OCI-LY7 (cell line): ENCODE data around the gene PCBD2.

Experiments
- CTCF ChIP-seq: fragments of 200-600 bp; sonication (generic); conservative IDR thresholded peaks from 2 replicates; pipeline ENCODE4 v1.5.1; 2014; ENCODE audit warnings: mild to moderate bottlenecking, antibody characterized with exemption, low read length, moderate library complexity, mixed read lengths
- EZH2phosphoT487 ChIP-seq: fragments of 200-600 bp; sonication (generic); IDR thresholded peaks from 2 replicates; pipeline ENCODE4 v1.6.1; 2018; ENCODE audit warnings: low read depth, borderline replicate concordance, mild to moderate bottlenecking, mixed run types, antibody characterized with exemption, low read length, moderate library complexity, mixed read lengths

DNA sequence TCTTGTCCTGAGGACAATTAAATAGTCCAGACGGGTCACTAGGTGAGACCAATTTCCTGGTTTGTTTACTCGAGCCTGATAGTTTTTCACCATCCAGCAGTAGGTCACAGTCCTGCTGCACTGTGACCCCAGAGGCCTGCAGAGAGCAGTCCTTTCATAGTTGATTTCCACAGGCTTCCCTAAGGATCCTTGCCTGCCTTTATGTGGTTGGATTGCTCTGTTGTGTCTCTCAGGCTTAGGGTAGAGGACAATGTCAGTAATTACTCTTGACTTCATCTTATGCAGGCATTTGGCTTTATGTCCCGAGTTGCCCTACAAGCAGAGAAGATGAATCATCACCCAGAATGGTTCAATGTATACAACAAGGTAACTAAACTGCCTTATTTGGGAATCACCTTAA lies 53.8 kb downstream of the PCBD2 start:
- TF ChIP-seq EZH2phosphoT487 (no peak), CTCF (no peak)
